Activated naive CD8-positive, alpha-beta T cell treated with anti-CD3 and anti-CD28 coated beads, Interleukin-2, amount 50 U/mL, for 24 hours (primary cell): ENCODE data around the gene CD226.
"Not testable (repeated sequence)": the region's sequence is repeated elsewhere in the genome, so short reads cannot be mapped to it uniquely, and the experiment has no call there.

Experiments
- ATAC-seq: fragments of 150-1000 bp; cut with Tn5 transposase; one replicate; pipeline ENCODE4 v1.10.0; 2021
- DNase-seq: peaks from one replicate; pipeline ENCODE4 v3.0.0; 2021
- H3K27ac Mint-ChIP-seq: one replicate; pipeline ENCODE4 v1.8.0; 2021; ENCODE audit warnings: mild to moderate bottlenecking, mixed read lengths
- H3K27me3 Mint-ChIP-seq: one replicate; pipeline ENCODE4 v1.8.0; 2021; ENCODE audit warnings: mixed read lengths
- H3K36me3 Mint-ChIP-seq: one replicate; pipeline ENCODE4 v1.8.0; 2021; ENCODE audit warnings: low read depth, mixed read lengths
- H3K4me1 Mint-ChIP-seq: one replicate; pipeline ENCODE4 v1.8.0; 2021; ENCODE audit warnings: mixed read lengths
- H3K4me3 Mint-ChIP-seq: one replicate; pipeline ENCODE4 v1.8.0; 2021; ENCODE audit warnings: mild to moderate bottlenecking, moderate library complexity, mixed read lengths
- H3K9me3 Mint-ChIP-seq: one replicate; pipeline ENCODE4 v1.8.0; 2021; ENCODE audit warnings: mixed read lengths

CD226 gene

DNA sequence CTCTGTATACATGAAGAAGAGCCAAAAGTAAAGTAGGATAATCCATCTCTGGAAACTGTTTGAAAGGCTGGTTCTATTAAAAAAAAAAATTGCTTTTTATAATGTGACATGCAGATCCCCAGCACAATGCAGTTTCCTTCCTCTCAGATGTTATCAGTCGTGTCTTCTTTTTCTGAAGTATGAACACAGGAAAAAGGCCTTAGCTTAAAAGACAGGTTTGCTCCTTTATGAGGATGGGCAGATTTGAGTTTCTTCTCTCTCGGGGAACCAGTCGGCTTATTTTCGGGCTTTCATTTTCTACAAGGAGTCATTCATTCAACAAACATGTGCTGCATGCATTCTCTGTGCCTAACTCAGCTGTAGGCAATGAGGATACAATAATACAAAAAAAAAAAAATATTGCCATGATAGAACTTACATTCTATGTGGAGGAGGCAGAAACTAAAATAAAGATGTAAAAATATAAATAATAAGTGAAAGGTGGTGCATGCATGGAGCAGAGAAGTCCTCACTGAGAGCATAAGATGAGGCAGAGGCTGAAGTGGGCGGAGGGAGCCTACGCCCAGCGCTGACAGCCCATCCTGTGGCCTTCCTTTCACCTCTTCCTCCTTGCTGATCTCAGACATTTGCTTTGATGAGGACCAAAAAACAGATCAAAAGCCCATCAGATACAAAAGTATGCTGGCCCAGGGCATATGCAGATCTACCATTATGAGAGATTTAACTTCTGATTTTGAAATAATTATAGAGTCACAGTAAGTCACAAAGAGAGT, at the start of gene CD226:
Gene CD226 (minus strand): TSS at position 513 of the 773 bp plus-strand sequence. CDS start 467 bp downstream, at position 46.
- peaks cover 45% of the 10 kb centered on the region for H3K36me3 Mint-ChIP-seq
- no peak within 1 kb of the TSS for H3K4me3 Mint-ChIP-seq
- DNase-seq (no peak), ATAC-seq (peak; percentile 23)
- H3K27me3 Mint-ChIP-seq = no peaks in the 10 kb centered on the region
- no peaks in the 10 kb centered on the region for H3K4me1 Mint-ChIP-seq
- H3K9me3 Mint-ChIP-seq = peaks cover 13% of the 10 kb centered on the region
- H3K27ac Mint-ChIP-seq = no peak within 1 kb of the TSS

DNA sequence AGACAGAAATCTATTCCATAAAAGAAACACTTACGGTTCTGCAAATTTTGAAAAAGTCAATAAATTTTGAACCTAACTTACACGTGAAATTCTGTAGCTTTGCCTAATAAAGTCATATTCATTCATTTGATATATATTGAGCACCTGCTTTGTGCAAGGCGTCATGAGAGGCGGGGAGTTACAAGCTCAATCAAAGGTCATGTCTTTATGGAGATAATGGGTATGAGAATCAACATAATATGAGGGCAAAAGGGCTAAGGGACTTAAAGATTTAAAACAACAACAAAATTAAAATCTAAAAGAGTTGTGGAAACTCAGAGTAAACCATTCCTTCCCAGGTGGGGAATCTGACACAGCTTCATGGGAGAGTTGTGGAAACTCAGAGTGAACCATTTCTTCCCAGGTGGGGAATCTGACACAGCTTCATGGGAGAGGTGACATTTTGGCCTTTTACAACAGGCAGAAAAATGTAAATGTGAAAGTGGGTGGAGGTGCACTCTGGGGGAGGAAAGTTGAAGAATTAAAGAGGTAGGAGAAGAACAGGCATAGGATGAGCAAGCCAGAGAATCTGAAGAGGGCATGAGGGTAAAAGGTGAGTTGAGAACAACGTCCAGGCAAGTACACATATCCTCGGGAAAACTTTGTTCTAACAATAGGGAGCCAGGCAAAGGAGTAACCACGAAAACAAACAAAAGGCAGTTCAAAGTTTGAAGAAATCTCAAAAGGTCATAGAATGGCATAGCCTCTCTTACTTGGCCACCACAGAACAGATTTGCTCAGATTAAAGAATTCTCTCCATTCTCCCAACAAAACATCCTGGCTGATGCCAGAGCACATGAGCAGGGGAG, 49.5 kb upstream of the CD226 start:
- DNase-seq = no peak
- Mint-ChIP-seq H3K4me1 (peaks cover 30% of the 10 kb centered on the region), H3K9me3 (peaks cover 22% of the 10 kb centered on the region), H3K27ac (peak overlapping the region; percentile 2), H3K4me3 (no peak overlapping the region), H3K36me3 (peaks cover 66% of the 10 kb centered on the region), H3K27me3 (no peaks in the 10 kb centered on the region)
- ATAC-seq = peak; percentile 47

DNA sequence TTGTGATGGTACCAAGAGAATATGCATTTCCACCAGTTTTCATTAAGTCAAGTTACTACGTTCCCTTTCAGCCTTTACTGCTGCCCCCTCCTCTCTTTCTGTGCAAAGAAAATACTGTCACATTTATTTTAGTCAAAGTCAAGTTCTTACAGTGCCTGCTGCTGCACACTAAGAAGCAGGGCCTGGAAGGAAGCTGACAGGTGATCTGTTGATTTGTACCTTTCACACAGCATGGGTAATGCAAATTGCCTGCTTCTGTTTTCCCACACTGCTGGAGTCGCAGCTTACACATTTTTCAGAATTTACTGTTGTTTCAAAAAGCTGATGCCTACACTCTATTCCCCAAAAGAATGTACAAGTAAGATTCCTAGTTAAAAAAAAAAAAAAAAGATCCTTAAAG, 48.7 kb upstream of the CD226 start:
- H3K27me3 Mint-ChIP-seq = no peaks in the 10 kb centered on the region
- no peak overlapping the region for H3K4me3 Mint-ChIP-seq
- H3K9me3 Mint-ChIP-seq = peaks cover 30% of the 10 kb centered on the region
- no peak for DNase-seq
- H3K27ac Mint-ChIP-seq = no peak overlapping the region
- H3K4me1 Mint-ChIP-seq = peaks cover 30% of the 10 kb centered on the region
- H3K36me3 Mint-ChIP-seq = peaks cover 67% of the 10 kb centered on the region
- ATAC-seq = no peak

DNA sequence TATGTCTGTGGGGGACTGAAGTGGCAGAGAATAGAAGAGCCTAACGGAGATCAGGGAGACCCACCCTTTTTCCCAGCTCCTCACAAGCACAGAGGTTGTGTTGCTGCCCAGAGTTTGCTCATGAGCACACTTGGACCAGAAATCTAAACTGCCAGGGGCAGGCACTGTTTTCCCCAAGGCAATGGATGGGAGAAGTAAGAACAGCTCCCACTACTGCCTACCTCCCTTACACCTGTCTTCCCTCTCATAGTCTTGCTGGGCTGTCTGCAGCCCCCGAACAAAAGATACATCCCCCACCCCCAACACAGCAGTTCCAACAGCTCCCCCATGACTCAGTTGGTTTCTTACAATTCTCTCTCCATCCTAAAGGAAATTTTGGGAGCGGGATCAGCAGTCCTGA, 48.1 kb upstream of the CD226 start:
- no peak for ATAC-seq
- Mint-ChIP-seq H3K36me3 (peaks cover 68% of the 10 kb centered on the region), H3K4me3 (no peak overlapping the region)

DNA sequence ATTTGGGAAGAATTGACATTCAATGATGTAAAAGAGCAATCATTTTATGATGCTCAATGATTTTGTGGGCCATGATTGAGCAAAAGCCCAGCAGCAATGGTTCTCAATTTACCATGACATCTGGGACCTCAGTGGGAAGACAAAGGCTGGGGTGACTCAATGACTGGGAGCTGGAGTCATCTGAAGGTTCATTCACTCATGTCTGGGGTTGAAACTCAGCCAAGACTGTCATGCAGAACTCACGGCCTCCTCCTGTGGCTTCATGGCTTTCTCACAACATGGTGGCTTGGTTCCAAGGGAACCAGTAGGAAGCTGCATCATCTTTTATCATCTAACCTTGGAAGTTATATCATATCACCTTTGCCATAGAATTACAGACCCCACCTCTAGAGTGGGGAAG, 45.1 kb upstream of the CD226 start:
- Mint-ChIP-seq H3K36me3 (peaks cover 78% of the 10 kb centered on the region), H3K27ac (no peak overlapping the region), H3K4me1 (peaks cover 25% of the 10 kb centered on the region), H3K27me3 (no peaks in the 10 kb centered on the region), H3K9me3 (peaks cover 54% of the 10 kb centered on the region), H3K4me3 (no peak overlapping the region)
- ATAC-seq (no peak), DNase-seq (no peak)

More for the DNA sequence above, 48.1 kb upstream of the CD226 start:
- peaks cover 36% of the 10 kb centered on the region for H3K9me3 Mint-ChIP-seq
- peaks cover 30% of the 10 kb centered on the region for H3K4me1 Mint-ChIP-seq
- peak overlapping the region; percentile 29 for H3K27ac Mint-ChIP-seq
- DNase-seq = no peak
- H3K27me3 Mint-ChIP-seq = no peaks in the 10 kb centered on the region

DNA sequence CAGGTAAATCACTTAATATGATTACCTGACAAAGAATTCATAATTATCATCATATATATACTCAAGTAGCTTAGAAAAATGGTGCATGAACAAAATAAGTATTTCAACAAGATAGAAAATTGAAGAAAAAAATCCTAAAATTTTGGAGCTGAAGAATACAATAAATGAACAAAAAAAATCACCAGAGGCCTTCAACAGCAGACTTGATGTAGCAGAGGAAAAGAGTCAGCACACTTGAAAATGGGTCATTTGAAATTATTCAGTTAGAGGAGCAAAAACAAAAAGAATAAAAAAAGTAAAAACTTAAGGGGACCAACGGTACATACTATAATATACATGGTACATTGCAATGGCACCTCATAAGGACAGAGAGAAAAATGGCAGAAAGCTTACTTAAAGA, 40.2 kb upstream of the CD226 start:
- no peaks in the 10 kb centered on the region for H3K27me3 Mint-ChIP-seq
- ATAC-seq (no peak), DNase-seq (no peak)
- no peak overlapping the region for H3K27ac Mint-ChIP-seq
- peaks cover 60% of the 10 kb centered on the region for H3K36me3 Mint-ChIP-seq
- H3K4me3 Mint-ChIP-seq = no peak overlapping the region
- H3K9me3 Mint-ChIP-seq = peaks cover 44% of the 10 kb centered on the region
- peaks cover 2% of the 10 kb centered on the region for H3K4me1 Mint-ChIP-seq

DNA sequence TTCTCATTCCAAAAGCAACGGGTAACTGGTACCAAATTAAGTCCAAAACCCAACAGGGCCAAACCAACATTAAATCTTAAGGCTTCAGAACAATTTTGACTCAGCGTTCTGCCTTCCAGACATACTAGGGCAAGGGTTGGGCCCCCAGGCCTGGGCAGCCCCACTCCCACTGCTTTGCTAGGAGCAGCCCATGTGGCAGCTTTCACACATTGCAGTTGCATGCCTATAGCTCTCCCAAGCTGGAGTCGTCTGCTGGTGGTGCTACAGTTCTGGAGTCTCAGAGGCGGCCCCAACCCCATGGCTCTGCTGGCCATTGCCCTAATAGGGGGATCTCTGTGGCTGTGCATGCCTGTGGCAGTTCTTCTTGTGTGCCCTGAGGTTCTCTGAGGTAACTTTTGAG, 37.6 kb upstream of the CD226 start:
- H3K9me3 Mint-ChIP-seq = peaks cover 25% of the 10 kb centered on the region
- no peak for DNase-seq
- no peaks in the 10 kb centered on the region for H3K27me3 Mint-ChIP-seq
- H3K4me1 Mint-ChIP-seq = peaks cover 28% of the 10 kb centered on the region
- H3K36me3 Mint-ChIP-seq = peaks cover 42% of the 10 kb centered on the region
- no peak overlapping the region for H3K4me3 Mint-ChIP-seq
- no peak for ATAC-seq
- no peak overlapping the region for H3K27ac Mint-ChIP-seq

DNA sequence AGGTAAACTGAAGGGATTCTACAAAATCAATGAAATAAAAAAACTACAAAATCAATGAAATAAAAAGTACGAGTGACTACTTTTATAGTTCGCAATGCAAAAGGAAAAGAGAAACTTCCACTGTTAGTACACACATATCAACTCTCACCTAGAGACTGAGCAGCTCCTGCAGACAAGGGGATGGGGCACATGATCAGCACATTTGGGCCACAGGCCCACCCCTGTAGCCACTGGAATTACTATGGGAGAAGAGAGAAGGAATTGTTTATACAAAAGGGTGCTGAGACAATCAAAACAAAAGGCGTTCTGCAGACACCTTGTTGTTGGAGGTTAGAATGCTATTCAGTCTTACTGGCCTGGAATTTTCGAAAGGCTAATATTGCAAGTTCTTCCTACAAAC, 34.7 kb upstream of the CD226 start:
- ATAC-seq = no peak
- H3K4me1 Mint-ChIP-seq = peaks cover 48% of the 10 kb centered on the region

DNA sequence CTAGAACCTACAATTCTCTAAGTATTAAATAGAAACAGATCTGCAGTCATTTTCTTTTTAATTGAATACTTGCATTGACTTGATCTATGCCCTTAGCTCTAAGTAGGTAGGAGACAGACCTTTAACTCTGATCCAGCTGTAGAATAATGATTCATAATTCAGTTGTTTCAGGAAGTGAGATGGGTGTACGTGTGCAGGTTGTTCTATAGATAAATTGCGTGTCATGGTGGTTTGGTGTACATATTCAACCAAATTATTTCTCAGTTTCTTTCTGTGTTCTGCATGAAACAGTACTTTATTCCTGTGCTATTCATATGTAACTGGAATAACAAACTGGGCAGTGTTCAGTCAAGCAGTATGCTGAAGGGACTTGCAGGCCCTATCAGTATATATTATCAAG, 34.3 kb upstream of the CD226 start:
- Mint-ChIP-seq H3K36me3 (peaks cover 30% of the 10 kb centered on the region), H3K4me1 (peaks cover 48% of the 10 kb centered on the region), H3K27me3 (no peaks in the 10 kb centered on the region), H3K27ac (no peak overlapping the region), H3K4me3 (no peak overlapping the region), H3K9me3 (peaks cover 6% of the 10 kb centered on the region)
- DNase-seq (no peak), ATAC-seq (peak; percentile 70)

More for the DNA sequence above, 34.7 kb upstream of the CD226 start:
- DNase-seq = no peak
- peaks cover 32% of the 10 kb centered on the region for H3K36me3 Mint-ChIP-seq
- no peak overlapping the region for H3K4me3 Mint-ChIP-seq
- no peak overlapping the region for H3K27ac Mint-ChIP-seq
- no peaks in the 10 kb centered on the region for H3K27me3 Mint-ChIP-seq
- peaks cover 4% of the 10 kb centered on the region for H3K9me3 Mint-ChIP-seq

DNA sequence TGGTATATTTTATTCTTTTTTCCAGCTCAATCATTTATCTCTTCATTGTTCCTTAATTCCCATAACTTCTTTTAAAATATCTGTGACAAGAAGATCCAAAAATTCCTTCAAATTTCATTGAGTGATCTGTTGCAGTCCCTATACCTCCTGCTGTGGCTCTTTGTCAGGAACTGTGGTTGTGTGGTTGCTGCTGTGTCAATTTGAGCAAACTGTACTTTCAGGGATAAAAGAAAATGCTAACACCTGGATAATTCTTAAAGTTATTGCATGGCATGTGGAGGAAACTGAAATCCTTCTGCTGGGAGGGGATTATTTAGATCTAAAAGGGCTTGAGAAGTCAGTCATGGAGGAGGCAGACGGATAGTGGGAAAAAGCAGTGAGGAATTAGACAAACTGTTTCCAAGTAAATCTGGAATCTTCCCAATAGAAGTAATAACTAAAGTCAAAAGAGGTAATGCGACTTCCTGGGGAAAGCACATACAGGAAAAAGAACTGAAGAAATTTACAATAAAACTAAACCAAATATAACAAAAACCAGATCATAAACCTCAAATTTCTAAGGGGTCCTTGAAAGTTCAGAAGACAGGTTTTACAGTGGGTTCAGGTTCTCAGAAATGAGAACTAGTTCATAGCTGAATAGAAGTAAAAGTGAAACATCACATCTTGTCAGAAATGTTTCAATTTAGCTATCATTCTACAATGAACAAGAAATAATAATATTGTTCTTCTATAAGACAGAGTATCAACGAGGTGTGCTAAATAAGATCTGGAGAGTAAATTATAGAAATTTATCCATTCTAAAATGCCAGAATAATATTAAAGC, 33.5 kb upstream of the CD226 start:
- H3K4me3 Mint-ChIP-seq = peak overlapping the region; percentile 19
- no peaks in the 10 kb centered on the region for H3K27me3 Mint-ChIP-seq
- peaks cover 12% of the 10 kb centered on the region for H3K9me3 Mint-ChIP-seq
- H3K27ac Mint-ChIP-seq = peak overlapping the region; percentile 70
- peaks cover 25% of the 10 kb centered on the region for H3K36me3 Mint-ChIP-seq
- no peak for ATAC-seq
- DNase-seq = no peak
- H3K4me1 Mint-ChIP-seq = peaks cover 48% of the 10 kb centered on the region

DNA sequence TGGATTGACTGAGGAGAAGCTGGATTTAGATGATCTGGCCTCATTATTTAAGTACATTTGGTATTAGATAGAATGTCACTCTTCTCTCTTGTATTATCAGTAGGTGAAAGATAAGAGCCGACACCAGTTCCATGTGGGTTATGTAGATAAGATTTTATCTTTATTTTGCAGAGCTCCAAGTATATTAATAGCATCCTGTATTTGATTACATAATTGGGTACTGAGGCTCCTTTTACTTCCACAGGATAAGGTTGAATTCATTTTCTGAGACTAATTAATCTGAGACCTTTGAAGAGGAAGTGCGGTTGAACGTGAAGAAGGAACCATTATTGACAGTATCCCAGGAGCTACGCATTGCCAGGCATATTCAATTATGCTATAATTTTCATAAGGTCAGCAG, 32.8 kb upstream of the CD226 start:
- DNase-seq (no peak), ATAC-seq (no peak)
- peaks cover 48% of the 10 kb centered on the region for H3K4me1 Mint-ChIP-seq
- no peak overlapping the region for H3K27ac Mint-ChIP-seq
- H3K9me3 Mint-ChIP-seq = peaks cover 19% of the 10 kb centered on the region
- no peaks in the 10 kb centered on the region for H3K27me3 Mint-ChIP-seq
- H3K36me3 Mint-ChIP-seq = peaks cover 27% of the 10 kb centered on the region
- no peak overlapping the region for H3K4me3 Mint-ChIP-seq

DNA sequence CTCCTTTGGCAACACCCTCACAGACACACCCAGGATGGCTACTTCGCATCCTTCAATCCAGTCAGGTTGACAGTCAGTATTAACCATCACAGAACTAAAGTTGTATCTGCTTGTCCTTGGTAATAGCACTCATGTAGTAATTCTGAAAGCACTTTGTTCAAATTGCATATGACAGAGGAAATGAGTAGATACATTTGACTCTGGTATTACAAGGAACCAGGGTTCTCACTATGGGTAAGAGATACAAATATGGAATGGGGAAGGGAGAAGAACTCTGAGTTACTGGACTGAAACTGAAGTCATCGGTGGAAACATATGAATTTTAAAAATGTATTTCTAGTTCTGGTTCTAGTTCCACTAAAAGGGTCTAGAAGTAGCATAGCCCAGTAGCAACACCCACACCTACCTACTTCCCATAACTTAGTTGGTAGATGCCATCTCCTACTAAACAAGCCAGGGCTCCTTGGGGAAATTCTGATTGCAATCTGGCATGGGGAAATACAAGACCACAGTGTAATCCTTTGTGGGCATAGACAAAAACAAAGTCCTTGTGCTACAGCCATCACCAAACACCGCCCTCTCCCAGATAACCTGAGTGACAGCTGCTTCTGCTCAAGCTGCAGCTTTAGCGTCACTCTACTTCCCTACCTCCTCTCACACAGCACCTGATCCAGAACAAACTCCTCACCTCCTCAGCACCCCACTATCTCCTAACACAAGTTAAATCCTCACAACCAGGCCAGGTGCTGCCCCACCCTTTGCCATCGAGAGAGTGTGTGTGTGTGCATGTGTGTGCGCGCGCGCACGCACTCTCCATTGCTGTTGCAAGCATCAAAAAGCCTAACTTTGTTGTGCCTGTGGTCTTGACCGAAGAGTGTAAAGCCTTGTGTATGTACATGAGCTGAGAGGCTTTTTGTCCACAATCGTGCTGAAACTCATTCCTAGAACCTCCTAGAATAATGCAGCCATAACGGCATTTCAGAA, 31.4 kb upstream of the CD226 start:
- no peak for DNase-seq
- peak; percentile 71 for ATAC-seq
- Mint-ChIP-seq H3K27me3 (no peaks in the 10 kb centered on the region), H3K9me3 (peaks cover 25% of the 10 kb centered on the region), H3K27ac (peak overlapping the region; percentile 67), H3K4me1 (peaks cover 48% of the 10 kb centered on the region), H3K4me3 (no peak overlapping the region), H3K36me3 (peaks cover 32% of the 10 kb centered on the region)

DNA sequence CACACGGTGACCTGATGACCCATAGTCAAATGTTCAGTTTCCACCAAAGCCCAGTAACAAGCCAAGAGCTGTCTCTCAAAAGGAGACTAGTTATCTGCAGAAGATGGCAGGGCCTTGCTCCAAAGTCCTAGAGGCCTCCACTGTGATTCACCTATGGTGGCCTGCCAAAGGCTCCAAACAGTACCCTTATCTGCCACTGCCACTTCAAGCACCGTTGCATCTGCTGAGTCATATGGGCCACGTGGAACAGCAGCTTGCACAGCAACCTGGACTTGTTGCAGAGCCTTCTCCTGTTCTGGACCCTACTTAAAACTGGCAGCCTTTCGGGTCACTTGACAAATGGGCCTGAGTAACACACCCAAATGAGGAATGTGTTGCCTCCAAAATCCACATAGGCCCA, 27.6 kb upstream of the CD226 start:
- H3K27ac Mint-ChIP-seq, ATAC-seq, H3K27me3 Mint-ChIP-seq, H3K4me3 Mint-ChIP-seq, DNase-seq: not testable (repeated sequence)
- H3K4me1 Mint-ChIP-seq = peaks cover 20% of the 10 kb centered on the region
- H3K9me3 Mint-ChIP-seq = peaks cover 39% of the 10 kb centered on the region
- peaks cover 34% of the 10 kb centered on the region for H3K36me3 Mint-ChIP-seq
